Smooth muscle cell (in vitro differentiated cells): ENCODE data around the gene CCDC106. TPM values are rescaled to one million over a fixed set of nuclear protein-coding genes. Genes with fewer than 3 reads are reported as not detected.

Source experiments
- DNase-seq: peaks from one replicate; lab custom pipeline; 2025; ENCODE audit not compliant: unreplicated experiment; lab: John Stamatoyannopoulos, UW
- H2AFZ ChIP-seq: fragments of 200-600 bp; sonication (generic); 2 replicates; pipeline ENCODE4 v1.6.0; 2016; ENCODE audit warnings: antibody characterized with exemption, low read depth, mild to moderate bottlenecking
- H3F3A ChIP-seq: fragments of 200-600 bp; sonication (generic); 2 replicates; pipeline ENCODE4 v1.6.0; 2017; ENCODE audit warnings: antibody characterized with exemption, low read depth
- H3K27ac ChIP-seq: fragments of 200-600 bp; sonication (generic); 2 replicates; pipeline ENCODE4 v1.5.1; 2016; ENCODE audit warnings: low read depth, mild to moderate bottlenecking
- H3K27me3 ChIP-seq: fragments of 200-600 bp; sonication (generic); 2 replicates; pipeline ENCODE4 v1.6.1; 2016; ENCODE audit warnings: low read depth, mild to moderate bottlenecking
- H3K36me3 ChIP-seq: fragments of 200-600 bp; sonication (generic); 2 replicates; pipeline ENCODE4 v1.5.1; 2016; ENCODE audit warnings: low read depth
- H3K4me1 ChIP-seq: fragments of 200-600 bp; sonication (generic); 2 replicates; pipeline ENCODE4 v1.5.1; 2016; ENCODE audit warnings: low read depth
- H3K4me2 ChIP-seq: fragments of 200-600 bp; sonication (generic); 2 replicates; pipeline ENCODE4 v1.6.0; 2016; ENCODE audit warnings: mild to moderate bottlenecking
- H3K4me3 ChIP-seq: fragments of 200-600 bp; sonication (generic); 2 replicates; pipeline ENCODE4 v1.5.1; 2016; ENCODE audit warnings: mild to moderate bottlenecking
- H3K79me2 ChIP-seq: fragments of 200-600 bp; sonication (generic); 2 replicates; pipeline ENCODE4 v1.6.0; 2016; ENCODE audit warnings: low read depth, mild to moderate bottlenecking
- H3K9ac ChIP-seq: fragments of 200-600 bp; sonication (generic); 2 replicates; pipeline ENCODE4 v1.6.0; 2016; ENCODE audit warnings: low read depth
- H3K9me3 ChIP-seq: fragments of 200-600 bp; sonication (generic); replicated peaks from 2 replicates; pipeline ENCODE4 v1.5.1; 2016; ENCODE audit warnings: low read depth
- H4K20me1 ChIP-seq: fragments of 200-600 bp; sonication (generic); 2 replicates; pipeline ENCODE4 v1.6.0; 2016; ENCODE audit warnings: low read depth
- CTCF ChIP-seq: fragments of 200-600 bp; sonication (generic); IDR thresholded peaks from 2 replicates; pipeline ENCODE4 v1.5.1; 2017; ENCODE audit warnings: borderline replicate concordance, mild to moderate bottlenecking, antibody characterized with exemption; ENCODE audit not compliant: insufficient read depth, poor library complexity, severe bottlenecking
- WGBS: methylation state at CpG from one replicate; pipeline ENCODE4 v1.1.7; 2016; ENCODE audit warnings: low lambda C conversion rate; 5-methylcytosine and 5-hydroxymethylcytosine counted together
- polyA plus RNA-seq: library from polyadenylated mRNA; unstranded; fragments of >200 nt; fragmentation: Nextera tagmentation; extraction: Ambion mirVana; gene quantifications from 2 replicates; pipeline ENCODE4 v1.2.1, GENCODE V29; 2016
- total RNA-seq: library from RNA; depleted of rRNA; stranded (reverse); fragments of >200 nt; gene quantifications from 2 replicates; pipeline ENCODE4 v1.2.3, GENCODE V29; 2014

CCDC106 gene
- total and polyA plus RNA-seq, 2 experiments from 2014 or later = 6.9 to 18.3 TPM

GRCh38 chr19:55661826-55662225 is 13.8 kb downstream of the CCDC106 start:
- H3K4me1 ChIP-seq = peaks cover 15% of the 10 kb centered on the region
- no peak for TF ChIP-seq CTCF
- H3K27ac ChIP-seq = no peak overlapping the region
- peaks cover 6% of the 10 kb centered on the region for H3K36me3 ChIP-seq
- H3K4me3 ChIP-seq = no peak overlapping the region
- H2AFZ ChIP-seq = no peak overlapping the region
- H3F3A ChIP-seq = no peaks in the 10 kb centered on the region
- no peaks in the 10 kb centered on the region for H3K9me3 ChIP-seq
- H3K27me3 ChIP-seq = no peaks in the 10 kb centered on the region
- H3K4me2 ChIP-seq = no peak overlapping the region
- no peak for DNase-seq
- WGBS = 87% methylated on average over 5 of the region's 7 CpGs
- peaks cover 95% of the 10 kb centered on the region for H4K20me1 ChIP-seq
- no peak overlapping the region for H3K9ac ChIP-seq
- peaks cover 87% of the 10 kb centered on the region for H3K79me2 ChIP-seq

- no peak for DNase-seq
- H3K79me2 ChIP-seq = peaks cover 86% of the 10 kb centered on the region
- H3K4me1 ChIP-seq = no peaks in the 10 kb centered on the region
- no peaks in the 10 kb centered on the region for H3F3A ChIP-seq
- no peaks in the 10 kb centered on the region for H3K9me3 ChIP-seq
- H3K9ac ChIP-seq = no peak overlapping the region
- no peak overlapping the region for H3K4me2 ChIP-seq
- TF ChIP-seq CTCF = no peak
- H3K27me3 ChIP-seq = no peaks in the 10 kb centered on the region
- peaks cover 95% of the 10 kb centered on the region for H4K20me1 ChIP-seq
- no peak overlapping the region for H3K27ac ChIP-seq
- 92% methylated on average over 20 of the region's 20 CpGs for WGBS
- no peak overlapping the region for H3K4me3 ChIP-seq
- H2AFZ ChIP-seq = no peak overlapping the region
- peaks cover 6% of the 10 kb centered on the region for H3K36me3 ChIP-seq
Observed at GRCh38 chr19:55663846-55664536, 16.0 kb downstream of the CCDC106 start.

- WGBS = 99% methylated on average over 12 of the region's 12 CpGs
- H4K20me1 ChIP-seq = peaks cover 97% of the 10 kb centered on the region
- H3K36me3 ChIP-seq = peaks cover 6% of the 10 kb centered on the region
- H3K4me1 ChIP-seq = no peaks in the 10 kb centered on the region
- TF ChIP-seq CTCF = no peak
- H3K4me2 ChIP-seq = no peak overlapping the region
- H3K27me3 ChIP-seq = no peaks in the 10 kb centered on the region
- H3K4me3 ChIP-seq = no peak overlapping the region
- no peak overlapping the region for H2AFZ ChIP-seq
- H3F3A ChIP-seq = no peaks in the 10 kb centered on the region
- no peak for DNase-seq
- no peaks in the 10 kb centered on the region for H3K9me3 ChIP-seq
- no peak overlapping the region for H3K27ac ChIP-seq
- H3K79me2 ChIP-seq = peaks cover 86% of the 10 kb centered on the region
- no peak overlapping the region for H3K9ac ChIP-seq
Observed at GRCh38 chr19:55666343-55667005, 18.5 kb downstream of the CCDC106 start.
